ENCODE results near the gene PRR29.
"Not testable (repeated sequence)": the region's sequence is repeated elsewhere in the genome, so short reads cannot be mapped to it uniquely, and the experiment has no call there.

The PRR29 gene

DNA sequence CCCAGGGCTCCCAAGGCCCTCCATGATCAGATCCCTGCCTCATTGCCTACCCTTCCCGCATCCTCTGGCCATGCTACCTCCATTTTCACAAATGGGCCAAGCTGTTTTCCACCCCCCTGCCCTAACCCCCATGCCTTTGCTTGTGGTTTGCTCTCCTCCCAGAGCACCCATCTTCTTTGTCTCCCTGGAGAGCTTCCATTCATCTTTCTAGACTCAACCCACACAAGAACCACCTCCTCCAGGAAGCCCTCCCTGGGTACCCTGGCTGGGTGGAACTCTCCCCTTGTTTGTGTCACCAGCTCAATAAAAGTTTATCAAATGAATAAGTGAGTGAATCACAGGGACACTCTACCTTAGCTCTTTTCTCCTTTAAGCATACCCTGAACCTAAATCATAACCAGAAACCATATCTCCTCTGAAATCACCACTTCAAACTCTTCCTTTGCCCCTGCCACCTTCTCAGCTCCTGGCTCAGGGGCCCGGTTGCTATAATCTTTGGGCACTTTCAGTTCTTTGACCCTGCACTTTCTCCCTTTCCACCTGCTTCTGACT, 22.5 kb upstream of the PRR29 start:
- no peak for DNase-seq

DNA sequence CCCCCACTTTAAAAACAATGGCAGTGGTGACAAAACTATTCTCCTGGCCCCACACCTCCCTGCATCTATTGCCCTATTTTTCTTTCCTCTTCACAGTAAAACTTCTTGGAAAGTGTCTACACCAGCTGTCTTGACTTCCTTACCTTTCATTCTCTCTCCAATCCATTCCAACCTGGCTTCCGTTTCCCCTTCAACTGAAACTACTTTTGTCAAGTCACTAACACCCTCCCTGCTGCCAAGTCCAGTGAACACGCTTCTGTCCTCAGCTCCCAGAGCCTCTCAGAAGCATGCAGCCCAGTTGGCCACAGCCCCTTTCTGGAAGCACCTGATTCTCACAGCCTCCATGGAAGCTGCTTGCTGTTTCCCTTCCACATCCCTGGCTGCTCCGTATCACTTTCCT, 21.4 kb upstream of the PRR29 start:
- no peak for DNase-seq

DNA sequence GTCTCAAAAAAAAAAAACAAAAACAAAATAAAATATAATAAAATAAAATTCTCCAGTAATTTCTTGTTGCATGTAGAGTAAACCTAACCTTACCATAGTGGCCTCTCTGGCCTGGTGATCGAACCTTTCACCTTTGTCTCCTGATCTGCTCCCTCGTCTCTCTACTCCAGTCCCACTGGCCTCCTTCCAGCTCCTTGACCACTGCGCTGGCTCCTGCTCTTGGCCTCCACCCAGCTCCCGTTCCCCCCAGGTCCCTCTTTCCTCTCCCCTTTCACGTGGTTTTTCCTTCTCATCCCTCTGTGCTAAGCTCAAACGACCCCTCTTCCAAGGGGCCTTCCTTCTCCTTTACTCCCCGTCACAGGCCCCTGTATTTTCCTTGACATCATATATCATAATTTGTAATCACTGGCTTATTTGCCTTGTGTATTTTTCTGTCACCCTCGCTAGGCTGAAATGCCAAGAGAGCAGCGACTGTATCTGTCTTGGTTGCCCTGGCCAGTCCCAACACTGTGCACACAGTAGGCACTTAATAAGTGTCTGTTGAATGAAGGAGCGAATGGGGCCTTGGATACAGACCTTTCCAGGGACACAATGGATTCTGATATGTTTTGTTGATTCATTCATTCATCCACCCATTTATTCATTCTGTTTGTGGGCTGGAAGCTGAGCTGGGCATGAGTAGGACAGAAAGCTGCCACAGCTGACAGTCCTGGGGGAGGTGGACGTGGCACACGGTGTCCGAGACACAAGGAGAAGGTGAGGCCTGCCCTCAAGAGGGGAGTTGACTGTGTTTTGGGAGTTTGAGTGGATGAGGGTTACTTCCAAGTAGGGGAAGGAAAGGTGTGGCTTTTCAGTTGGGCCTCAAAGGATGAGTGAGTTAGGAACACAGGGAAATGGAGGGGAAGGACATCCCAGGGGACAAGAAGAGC, 19.6 kb upstream of the PRR29 start:
- DNase-seq: no peak

GRCh38 chr17:63982641-63983040, 15.5 kb upstream of the PRR29 start:
- DNase-seq: not testable (repeated sequence)

DNA sequence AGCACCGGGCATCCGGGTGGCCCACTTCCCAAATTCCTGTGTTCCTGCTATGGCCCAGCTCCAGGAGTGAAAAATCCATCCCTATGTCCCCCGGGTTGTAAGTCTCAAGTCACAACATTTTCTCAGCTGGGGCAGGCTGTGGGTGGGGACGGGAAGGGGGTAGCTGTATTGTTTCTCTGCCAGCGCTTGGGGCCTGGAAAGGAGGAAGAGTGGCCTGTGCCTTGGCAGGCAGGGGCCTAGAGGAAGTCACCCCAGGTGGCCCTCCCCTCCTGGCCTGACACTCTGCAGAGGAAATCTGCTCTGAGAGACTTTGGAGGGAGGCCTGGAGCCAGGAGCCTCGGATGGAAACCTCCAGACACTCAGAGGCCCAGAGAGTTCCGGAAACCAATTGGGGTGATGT, 14.8 kb upstream of the PRR29 start:
- peak; percentile 69 for DNase-seq

GRCh38 chr17:63984236-63984635, 13.9 kb upstream of the PRR29 start:
- no peak for DNase-seq

DNA sequence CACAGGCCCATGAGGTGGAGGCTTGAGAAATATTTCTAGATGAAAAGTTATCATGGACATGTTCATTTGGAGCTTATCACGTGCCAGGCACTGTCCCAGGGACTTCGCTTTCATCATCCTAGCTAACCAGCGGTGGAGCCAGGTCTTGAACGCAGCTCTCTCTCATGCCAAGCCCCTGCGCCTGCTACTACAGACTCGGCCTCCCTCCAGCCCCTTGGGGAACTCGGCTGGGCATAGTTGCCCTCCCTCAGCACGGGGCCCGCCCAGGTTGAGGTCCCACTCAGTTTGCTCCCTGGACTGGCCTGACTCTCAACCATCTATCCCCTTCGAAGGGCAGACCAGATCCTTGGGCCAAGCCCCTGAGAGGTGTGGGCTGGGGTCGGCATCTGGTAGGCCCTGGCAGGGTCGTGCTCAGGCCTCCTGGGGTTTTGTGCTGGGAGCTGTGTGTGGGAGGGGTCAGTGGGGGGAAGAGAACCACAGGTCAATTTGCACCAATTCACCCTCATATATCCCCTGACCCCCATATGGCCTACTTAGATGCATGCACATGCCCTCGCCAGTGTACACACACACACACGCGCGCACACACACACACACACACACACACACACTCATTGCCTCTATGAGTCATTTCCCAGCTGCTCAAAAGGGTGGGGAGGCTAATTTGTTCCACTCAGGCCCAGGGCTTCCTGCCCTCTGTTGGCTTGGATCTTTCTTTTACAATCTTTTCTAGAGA, 13.3 kb upstream of the PRR29 start:
- peak; percentile 81 for DNase-seq

DNA sequence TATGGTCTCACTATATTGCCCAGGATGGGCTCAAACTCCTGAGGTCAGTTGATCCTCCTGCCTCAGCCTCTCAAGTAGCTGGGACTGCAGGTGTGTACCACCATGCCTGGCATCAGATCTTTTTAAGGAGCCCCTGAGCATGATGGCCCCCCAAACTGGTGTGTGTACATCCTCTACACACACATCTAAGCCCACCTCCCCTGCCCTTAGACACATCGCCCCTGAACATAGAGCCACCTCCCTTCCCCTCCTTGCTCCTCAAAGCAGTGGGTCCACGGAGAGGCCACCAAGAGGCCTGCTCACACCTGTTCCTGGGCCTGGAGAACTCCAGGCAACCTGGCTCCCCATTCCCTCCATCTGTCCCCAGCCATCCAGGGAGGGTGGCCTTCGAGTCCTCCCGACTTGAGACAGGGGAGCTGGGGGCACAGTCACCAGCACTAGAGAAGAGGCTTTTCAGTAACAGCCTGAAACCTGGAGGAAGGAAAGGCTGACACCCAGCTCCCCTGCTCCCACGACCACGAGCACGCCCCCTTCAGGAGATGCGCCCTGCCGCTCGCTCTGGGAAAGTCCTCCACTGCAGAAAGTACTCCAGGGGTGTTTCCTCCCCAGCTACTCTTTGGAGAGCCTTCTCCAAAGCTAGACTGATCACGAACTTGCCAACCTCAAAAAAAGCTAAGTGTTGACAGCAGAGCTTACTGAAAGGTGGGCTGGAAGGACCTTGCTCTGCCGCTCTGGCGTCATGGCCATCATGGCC, 12.6 kb upstream of the PRR29 start:
- DNase-seq: no peak

DNA sequence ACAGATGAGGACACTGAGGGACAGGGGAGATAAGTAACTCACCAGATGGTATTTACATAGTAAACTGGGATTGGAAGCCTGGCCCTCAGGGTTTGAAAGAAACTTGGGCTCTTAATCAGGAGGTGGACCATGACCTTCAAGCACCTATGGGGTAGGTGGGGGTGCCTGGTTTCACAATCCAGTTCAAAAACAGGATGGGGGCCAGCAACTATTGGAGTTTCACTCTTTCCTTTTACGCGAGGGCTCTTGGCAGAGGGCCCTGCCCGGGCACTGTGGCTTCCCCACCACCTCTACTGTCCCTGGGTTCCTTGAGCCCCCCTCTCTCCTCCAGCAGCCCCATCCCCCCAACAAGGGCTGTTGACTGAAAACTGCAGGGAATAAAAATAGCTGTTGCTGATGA, 11.3 kb upstream of the PRR29 start:
- no peak for DNase-seq

GRCh38 chr17:63987221-63988126, 10.7 kb upstream of the PRR29 start:
- no peak for DNase-seq

- DNase-seq: no peak
Observed at GRCh38 chr17:63988127-63988478, 10.0 kb upstream of the PRR29 start.

GRCh38 chr17:63988741-63989621, 9.2 kb upstream of the PRR29 start:
- DNase-seq: peak; percentile 79

- peak; percentile 21 for DNase-seq
Observed at GRCh38 chr17:63989622-63990345, 8.4 kb upstream of the PRR29 start.

GRCh38 chr17:63991611-63992010, 6.5 kb upstream of the PRR29 start:
- no peak for DNase-seq

GRCh38 chr17:63993368-63993985, 4.7 kb upstream of the PRR29 start:
- DNase-seq: peak; percentile 15

DNA sequence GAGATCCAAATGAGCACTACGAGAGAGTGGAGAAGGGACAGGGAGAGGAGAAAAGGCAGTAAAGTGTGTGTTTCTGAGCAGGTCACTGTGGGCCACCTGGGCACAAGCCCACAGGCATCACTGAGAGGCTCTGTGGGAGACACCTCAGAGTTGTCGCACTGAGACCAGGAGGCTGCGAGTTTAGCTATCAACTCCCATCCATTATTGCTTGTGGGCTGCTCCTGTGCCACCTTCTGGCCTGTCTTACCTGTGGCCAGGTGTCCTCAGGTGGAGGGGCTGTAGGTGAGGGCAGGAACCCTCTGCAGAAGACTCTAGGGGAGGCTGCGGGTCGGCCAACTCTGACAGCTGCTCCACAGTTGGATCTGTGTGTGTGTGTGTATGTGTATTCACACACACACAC, 2.5 kb upstream of the PRR29 start:
- no peak for DNase-seq

DNA sequence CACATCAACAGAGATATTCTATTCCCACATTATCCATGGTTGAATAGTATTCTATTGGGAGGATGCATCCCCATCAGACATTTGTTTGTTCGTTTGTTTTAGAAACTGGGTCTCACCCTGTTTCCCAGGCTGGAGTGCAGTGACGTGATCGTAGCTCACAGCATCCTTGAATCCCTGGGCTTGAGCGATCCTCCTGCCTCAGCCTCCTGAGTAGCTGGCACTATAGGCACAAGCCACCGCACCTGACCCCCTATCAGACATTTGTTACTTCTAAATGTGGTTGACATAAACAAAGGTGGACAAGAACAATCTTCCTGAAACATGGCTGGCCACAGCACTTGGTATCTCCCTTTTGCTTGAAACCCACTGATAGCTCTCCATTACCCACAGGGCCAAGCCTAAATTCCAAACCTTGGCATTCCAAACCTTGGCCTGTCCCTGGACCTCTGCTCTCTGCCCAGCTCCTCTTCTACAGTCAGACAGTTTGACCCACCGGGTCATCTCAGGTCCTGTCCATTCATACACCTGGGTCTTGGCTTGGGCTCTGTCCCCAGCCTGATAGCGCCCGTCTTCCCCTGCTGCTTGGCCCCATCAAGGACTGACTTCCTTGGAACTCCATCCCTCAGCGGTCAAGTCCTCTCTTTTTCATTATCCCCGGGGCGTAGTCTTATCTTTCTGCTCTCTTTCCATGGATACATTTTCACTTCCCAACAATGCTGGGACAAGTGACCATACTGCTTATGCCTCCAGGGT, 1.5 kb upstream of the PRR29 start:
- DNase-seq: no peak

GRCh38 chr17:63997341-63998048, 656 bp upstream of the PRR29 start:
- peak; percentile 80 for DNase-seq

Measured in femur (tissue), 1 donor.